Measurements from ENCODE around the gene HES2.

HES2 gene

DNA sequence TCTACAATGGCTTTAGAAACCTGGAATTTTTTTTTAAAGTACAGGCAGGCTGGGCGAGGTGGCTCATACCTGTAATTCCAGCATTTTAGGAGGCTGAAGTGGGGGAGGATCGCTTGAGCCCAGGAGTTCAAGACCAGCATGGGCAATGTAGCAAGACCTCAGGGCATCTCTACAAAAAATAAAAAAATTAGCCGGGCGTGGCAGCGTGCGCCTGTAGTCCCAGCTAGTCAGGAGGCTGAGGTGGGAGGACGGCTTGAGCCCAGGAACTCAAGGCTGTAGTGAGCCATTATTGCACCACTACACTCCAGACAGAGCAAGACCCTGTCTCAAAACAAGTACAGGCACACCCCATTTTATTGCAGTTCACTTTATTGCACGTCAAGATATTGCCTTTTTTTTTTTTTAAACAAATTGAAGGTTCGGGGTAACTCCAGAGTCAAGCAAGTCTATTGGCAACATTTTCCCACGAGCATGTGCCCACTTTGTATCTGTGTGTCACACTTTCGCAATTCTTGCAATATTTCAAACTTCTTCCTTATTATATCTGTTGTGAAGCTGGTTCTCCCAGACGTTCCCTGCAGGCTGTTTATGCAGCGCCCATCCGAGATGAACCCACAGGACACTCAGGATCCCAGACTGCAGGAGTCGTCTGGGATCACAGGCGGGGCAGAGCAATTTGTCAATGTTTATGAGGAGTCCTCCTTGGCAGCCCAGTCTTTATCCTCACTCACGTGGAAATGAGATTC lies 4.7 kb downstream of the HES2 start:
- TF ChIP-seq, protein P1, sequence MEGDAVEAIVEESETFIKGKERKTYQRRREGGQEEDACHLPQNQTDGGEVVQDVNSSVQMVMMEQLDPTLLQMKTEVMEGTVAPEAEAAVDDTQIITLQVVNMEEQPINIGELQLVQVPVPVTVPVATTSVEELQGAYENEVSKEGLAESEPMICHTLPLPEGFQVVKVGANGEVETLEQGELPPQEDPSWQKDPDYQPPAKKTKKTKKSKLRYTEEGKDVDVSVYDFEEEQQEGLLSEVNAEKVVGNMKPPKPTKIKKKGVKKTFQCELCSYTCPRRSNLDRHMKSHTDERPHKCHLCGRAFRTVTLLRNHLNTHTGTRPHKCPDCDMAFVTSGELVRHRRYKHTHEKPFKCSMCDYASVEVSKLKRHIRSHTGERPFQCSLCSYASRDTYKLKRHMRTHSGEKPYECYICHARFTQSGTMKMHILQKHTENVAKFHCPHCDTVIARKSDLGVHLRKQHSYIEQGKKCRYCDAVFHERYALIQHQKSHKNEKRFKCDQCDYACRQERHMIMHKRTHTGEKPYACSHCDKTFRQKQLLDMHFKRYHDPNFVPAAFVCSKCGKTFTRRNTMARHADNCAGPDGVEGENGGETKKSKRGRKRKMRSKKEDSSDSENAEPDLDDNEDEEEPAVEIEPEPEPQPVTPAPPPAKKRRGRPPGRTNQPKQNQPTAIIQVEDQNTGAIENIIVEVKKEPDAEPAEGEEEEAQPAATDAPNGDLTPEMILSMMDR (IDR thresholded peaks at IDR 0.05; ENCODE audit: low read depth, low read length, missing control alignments): no peak
- H3K4me3 ChIP-seq (ENCODE audit: low read depth, low read length): no peak overlapping the region
- peaks cover 47% of the 10 kb centered on the region for H3K27me3 ChIP-seq (replicated peaks)
- in situ Hi-C loops (cut with HindIII; ENCODE audit: low pct_ligation_motif_present, low sequenced_read_pairs): no loop called here
- no peak for DNase-seq
- no peak overlapping the region for H3K27ac ChIP-seq
- H3K36me3 ChIP-seq (replicated peaks): no peaks in the 10 kb centered on the region

GRCh38 chr1:6414443-6414844 lies 5.3 kb downstream of the HES2 start:
- in situ Hi-C loops (cut with HindIII; ENCODE audit: low pct_ligation_motif_present, low sequenced_read_pairs): no loop called here
- Histone ChIP-seq H3K4me3 (ENCODE audit: low read depth, low read length) (no peak overlapping the region), H3K36me3 (replicated peaks) (no peaks in the 10 kb centered on the region), H3K27ac (no peak overlapping the region), H3K27me3 (replicated peaks) (peaks cover 41% of the 10 kb centered on the region)
- TF ChIP-seq, protein P1 (IDR thresholded peaks at IDR 0.05; ENCODE audit: low read depth, low read length, missing control alignments): peak; percentile 79
- no peak for DNase-seq

DNA sequence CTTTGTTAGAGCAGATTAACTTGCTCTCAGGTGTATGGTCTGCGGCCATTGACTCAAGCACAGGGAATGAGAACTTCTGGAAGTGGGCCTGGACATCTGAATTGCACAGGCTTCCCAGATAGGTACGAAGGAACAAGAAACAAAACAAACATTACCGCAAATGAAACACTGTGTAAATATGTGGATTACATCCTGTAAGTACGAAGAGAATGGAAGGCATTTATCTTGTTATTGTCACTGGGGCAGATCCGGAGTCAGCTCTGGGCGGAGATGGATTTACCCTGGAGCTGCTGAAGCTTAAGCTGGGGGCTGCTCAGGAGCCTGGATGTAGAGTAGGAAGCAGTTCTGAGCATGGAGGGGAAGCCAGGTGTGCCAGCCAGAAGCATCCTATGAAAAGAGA lies 6.8 kb downstream of the HES2 start:
- in situ Hi-C loops (cut with HindIII; ENCODE audit: low pct_ligation_motif_present, low sequenced_read_pairs): no loop called here
- Histone ChIP-seq H3K27me3 (replicated peaks) (peaks cover 25% of the 10 kb centered on the region), H3K4me3 (ENCODE audit: low read depth, low read length) (no peak overlapping the region), H3K27ac (no peak overlapping the region), H3K36me3 (replicated peaks) (no peaks in the 10 kb centered on the region)
- no peak for DNase-seq
- TF ChIP-seq, protein P1 (IDR thresholded peaks at IDR 0.05; ENCODE audit: low read depth, low read length, missing control alignments): no peak

- TF ChIP-seq, protein P1 (IDR thresholded peaks at IDR 0.05; ENCODE audit: low read depth, low read length, missing control alignments): no peak
- H3K27ac ChIP-seq: no peak overlapping the region
- peaks cover 2% of the 10 kb centered on the region for H3K27me3 ChIP-seq (replicated peaks)
- no peak for DNase-seq
- in situ Hi-C loops (cut with HindIII; ENCODE audit: low pct_ligation_motif_present, low sequenced_read_pairs): no loop called here
- H3K4me3 ChIP-seq (ENCODE audit: low read depth, low read length): no peak overlapping the region
- H3K36me3 ChIP-seq (replicated peaks): no peaks in the 10 kb centered on the region
Measured at GRCh38 chr1:6410248-6410893, 9.3 kb downstream of the HES2 start.

DNA sequence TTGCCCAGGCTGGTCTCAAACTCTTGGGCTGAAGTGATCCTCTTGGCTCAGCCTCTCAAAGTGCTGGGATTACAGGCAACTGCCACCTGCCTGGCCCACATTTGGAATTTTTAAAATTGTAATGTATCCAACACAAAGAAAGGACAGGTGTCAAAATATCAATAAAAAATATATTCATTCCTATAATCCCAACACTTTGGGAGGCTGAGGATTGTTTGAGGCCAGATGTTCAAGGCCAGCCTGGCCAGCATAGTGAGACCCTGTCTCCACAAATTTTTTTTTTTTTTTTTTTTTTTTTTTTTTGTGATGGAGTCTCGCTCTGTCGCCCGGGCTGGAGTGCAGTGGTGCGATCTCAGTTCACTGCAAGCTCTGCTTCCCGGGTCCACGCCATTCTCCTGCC lies 10.0 kb downstream of the HES2 start:
- in situ Hi-C loops (cut with HindIII; ENCODE audit: low pct_ligation_motif_present, low sequenced_read_pairs): no loop called here
- Histone ChIP-seq H3K27ac (no peak overlapping the region), H3K27me3 (replicated peaks) (no peaks in the 10 kb centered on the region), H3K4me3 (ENCODE audit: low read depth, low read length) (no peak overlapping the region), H3K36me3 (replicated peaks) (no peaks in the 10 kb centered on the region)
- no peak for DNase-seq
- TF ChIP-seq, protein P1 (IDR thresholded peaks at IDR 0.05; ENCODE audit: low read depth, low read length, missing control alignments): no peak
